Measurements from ENCODE around the gene NEK6. TPM values are rescaled to one million over a fixed set of nuclear protein-coding genes. Genes with fewer than 3 reads are reported as not detected.

NEK6 gene
- total RNA-seq, 2 donors from 2014 or later = 77.8 to 83.4 TPM

DNA sequence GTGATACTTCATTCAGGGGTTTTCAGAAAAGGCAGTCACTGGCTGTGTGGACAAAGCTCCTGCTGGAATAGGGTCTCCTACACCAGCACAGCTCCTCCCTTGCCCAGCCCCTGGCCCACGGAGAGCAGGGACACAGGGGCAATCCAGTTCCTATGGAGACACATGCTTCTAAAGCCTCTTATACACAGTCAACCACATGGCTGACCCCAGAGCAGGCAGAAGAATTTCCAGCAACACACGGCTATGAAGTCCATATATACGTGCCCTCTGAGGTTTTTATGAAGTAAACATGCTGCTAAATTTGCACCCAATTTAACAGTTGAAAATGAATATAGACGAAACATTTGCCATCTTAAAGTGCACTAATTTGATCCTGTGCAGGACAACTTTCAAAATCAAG lies 138.1 kb downstream of the NEK6 start:
- no peak overlapping the region for H3K9ac ChIP-seq (ENCODE audit: low read depth in 2 of 2, low read length in 2 of 2)
- H3K9me3 ChIP-seq = no peaks in the 10 kb centered on the region
- no peak for DNase-seq
- no peaks in the 10 kb centered on the region for H3K27me3 ChIP-seq
- no peak overlapping the region for H3K27ac ChIP-seq
- peaks cover 10% of the 10 kb centered on the region for H3K4me1 ChIP-seq
- intact Hi-C loops (cut with DNase I) = no loop called here
- TF ChIP-seq, protein P1, sequence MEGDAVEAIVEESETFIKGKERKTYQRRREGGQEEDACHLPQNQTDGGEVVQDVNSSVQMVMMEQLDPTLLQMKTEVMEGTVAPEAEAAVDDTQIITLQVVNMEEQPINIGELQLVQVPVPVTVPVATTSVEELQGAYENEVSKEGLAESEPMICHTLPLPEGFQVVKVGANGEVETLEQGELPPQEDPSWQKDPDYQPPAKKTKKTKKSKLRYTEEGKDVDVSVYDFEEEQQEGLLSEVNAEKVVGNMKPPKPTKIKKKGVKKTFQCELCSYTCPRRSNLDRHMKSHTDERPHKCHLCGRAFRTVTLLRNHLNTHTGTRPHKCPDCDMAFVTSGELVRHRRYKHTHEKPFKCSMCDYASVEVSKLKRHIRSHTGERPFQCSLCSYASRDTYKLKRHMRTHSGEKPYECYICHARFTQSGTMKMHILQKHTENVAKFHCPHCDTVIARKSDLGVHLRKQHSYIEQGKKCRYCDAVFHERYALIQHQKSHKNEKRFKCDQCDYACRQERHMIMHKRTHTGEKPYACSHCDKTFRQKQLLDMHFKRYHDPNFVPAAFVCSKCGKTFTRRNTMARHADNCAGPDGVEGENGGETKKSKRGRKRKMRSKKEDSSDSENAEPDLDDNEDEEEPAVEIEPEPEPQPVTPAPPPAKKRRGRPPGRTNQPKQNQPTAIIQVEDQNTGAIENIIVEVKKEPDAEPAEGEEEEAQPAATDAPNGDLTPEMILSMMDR (IDR thresholded peaks at IDR 0.05) = no peak
- no peaks in the 10 kb centered on the region for H3K36me3 ChIP-seq
- H3K4me3 ChIP-seq = no peak overlapping the region

DNA sequence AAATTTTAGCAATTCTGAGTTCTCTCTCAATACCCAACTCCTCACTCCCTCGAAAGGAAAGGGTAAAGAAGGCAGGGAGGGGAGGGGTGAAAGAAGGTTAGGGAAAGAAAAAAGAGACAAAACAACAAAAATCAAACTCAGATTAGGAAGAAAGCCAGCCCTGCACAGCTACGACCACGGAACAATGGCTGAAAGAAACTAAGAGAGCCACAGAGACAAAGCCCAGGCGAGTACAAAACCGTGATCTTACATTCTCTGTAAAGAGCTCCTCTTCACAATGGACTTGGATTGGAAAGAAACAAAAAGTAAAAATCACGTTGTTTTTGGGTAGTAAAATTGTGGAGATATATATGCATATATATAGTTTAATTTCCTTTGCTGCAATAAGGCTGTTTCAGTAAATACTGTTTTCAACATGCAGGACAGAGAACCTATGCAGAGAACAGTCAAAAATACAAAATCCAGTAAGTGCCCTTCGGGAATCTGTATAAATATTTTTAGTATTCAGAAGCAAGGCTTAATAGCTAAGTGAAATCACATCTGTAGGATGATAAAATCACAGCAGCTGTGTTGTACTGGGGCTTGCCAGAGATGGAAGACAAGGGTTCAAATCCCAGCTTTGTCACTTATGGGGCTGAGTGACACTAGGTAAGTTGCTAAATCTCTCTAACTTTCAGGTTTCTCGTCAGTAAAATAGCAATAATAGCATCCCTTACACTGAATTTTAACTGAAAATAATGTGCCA lies 140.6 kb downstream of the NEK6 start:
- intact Hi-C loops (cut with DNase I) = no loop called here
- Histone ChIP-seq H3K27me3 (no peaks in the 10 kb centered on the region), H3K4me3 (no peak overlapping the region), H3K4me1 (no peaks in the 10 kb centered on the region), H3K9ac (ENCODE audit: low read depth in 2 of 2, low read length in 2 of 2) (no peak overlapping the region), H3K36me3 (no peaks in the 10 kb centered on the region), H3K9me3 (no peaks in the 10 kb centered on the region), H3K27ac (no peak overlapping the region)
- TF ChIP-seq, protein P1 (IDR thresholded peaks at IDR 0.05) = no peak
- no peak for DNase-seq

DNA sequence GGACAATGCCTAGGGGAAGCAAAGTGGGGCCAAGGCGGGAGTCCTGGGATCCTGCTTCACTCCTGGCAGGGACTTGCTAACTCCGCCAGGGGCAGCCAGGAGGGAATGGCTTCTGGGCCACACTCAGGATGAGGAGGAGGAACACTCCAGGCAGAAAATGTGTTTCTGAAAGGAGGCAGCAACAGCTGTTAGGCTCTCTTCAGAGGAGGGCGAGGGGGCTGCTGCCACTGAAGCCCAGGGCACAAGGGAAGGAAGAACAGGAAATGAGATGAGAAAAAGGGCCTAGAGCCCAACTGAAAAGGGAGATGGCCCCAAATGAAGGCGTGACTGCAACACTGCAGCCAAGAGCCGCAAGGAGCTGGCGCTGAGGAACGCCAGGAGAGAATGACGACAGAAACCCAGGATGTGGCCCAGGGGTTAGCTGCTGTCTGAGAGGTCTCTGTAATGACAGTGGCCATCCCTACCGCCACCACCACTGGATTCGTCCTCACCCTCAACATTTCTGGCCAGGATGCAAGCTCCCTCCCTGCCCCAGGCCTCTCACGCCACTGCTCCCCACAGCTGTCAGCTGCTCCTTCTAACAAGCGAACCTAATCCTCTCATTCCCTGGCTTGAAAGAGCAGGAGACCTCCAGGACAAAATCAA lies 141.7 kb downstream of the NEK6 start:
- Histone ChIP-seq H3K27me3 (no peaks in the 10 kb centered on the region), H3K9me3 (no peaks in the 10 kb centered on the region), H3K27ac (no peak overlapping the region), H3K4me3 (no peak overlapping the region), H3K9ac (ENCODE audit: low read depth in 2 of 2, low read length in 2 of 2) (no peak overlapping the region), H3K36me3 (peaks cover 7% of the 10 kb centered on the region), H3K4me1 (no peaks in the 10 kb centered on the region)
- TF ChIP-seq, protein P1 (IDR thresholded peaks at IDR 0.05) = no peak
- intact Hi-C loops (cut with DNase I) = no loop called here
- DNase-seq = no peak

DNA sequence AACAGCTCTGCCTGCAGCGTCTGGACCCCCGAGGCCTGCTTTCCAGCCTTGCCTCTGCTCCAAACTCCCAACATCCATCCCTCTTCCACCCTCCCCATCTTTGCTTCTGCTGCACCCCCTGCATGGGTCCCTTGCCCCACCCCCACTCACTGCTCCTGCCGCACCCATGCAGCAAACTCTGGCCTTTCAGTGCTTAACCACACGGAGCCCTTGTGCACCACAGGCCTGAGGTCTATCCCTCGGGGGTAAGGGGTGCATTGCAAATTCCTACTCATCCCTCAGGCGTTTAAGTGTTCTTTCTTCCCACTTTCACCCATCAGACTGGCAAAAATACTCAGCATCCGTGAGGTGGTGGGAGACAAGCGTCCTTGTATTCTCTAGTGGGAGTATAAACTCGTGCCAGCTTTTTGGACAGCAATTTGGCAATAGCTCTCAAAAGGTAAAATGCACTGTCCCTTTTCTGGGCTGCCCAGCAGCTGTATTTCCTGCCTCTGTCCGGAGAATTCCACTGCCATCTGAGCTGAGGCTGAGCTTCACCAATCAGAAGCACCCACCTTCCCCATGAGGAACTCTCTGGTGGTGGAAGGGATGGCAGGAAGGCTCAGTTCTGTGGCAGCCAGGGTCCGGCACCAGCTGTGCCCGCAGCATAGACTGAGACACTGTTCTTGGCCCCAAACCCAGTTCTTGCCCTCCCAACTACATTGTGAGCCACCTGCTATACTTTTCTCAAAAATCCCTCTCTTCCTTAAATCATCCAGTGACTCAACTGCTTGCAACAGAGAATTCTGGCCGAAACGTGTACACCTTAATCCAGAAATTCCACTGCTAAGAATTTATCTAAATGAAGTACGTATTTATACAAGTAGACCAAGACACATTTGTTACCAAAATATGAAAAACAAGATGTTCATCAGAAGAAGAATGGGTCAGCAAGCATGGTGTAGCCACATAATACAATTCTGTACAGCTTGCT lies 142.5 kb downstream of the NEK6 start:
- Histone ChIP-seq H3K4me3 (no peak overlapping the region), H3K27me3 (no peaks in the 10 kb centered on the region)

More for the DNA sequence above, 142.5 kb downstream of the NEK6 start:
- Histone ChIP-seq H3K36me3 (peaks cover 13% of the 10 kb centered on the region), H3K27ac (no peak overlapping the region), H3K9me3 (no peaks in the 10 kb centered on the region), H3K9ac (ENCODE audit: low read depth in 2 of 2, low read length in 2 of 2) (no peak overlapping the region), H3K4me1 (no peaks in the 10 kb centered on the region)
- intact Hi-C loops (cut with DNase I) = no loop called here
- DNase-seq = no peak
- TF ChIP-seq, protein P1 (IDR thresholded peaks at IDR 0.05) = no peak

Other genes with a start within 250 kb of the NEK6 start
- gene LHX2, start 246.2 kb upstream of the NEK6 start, total RNA-seq = under 1 TPM in 1 of 2 donors, not detected in 1; 0.10 TPM
- 100 to 1,000 TPM in 1 of 2 donors, 10 to 100 TPM in 1; 89.8 to 136 TPM for gene PSMB7, start 157.5 kb downstream of the NEK6 start, total RNA-seq
- not detected for gene ADGRD2, start 192.5 kb downstream of the NEK6 start, total RNA-seq
- gene NR5A1, start 249.4 kb downstream of the NEK6 start, total RNA-seq = under 1 TPM in 1 of 2 donors, not detected in 1; 0.82 TPM

All from colonic mucosa (tissue), 4 donors.